ENCODE data around the gene PPCS.

GRCh38 chr1:42480921-42481320 is 24.6 kb downstream of the PPCS start:
- no peak for TF ChIP-seq ELK1 (IDR thresholded peaks at IDR 0.05; ENCODE audit: borderline replicate concordance, low read depth, low read length)
- no peak for TF ChIP-seq POLR2A (IDR thresholded peaks at IDR 0.05; ENCODE audit: low read depth, low read length)
- TF ChIP-seq CTCF (conservative IDR thresholded peaks at IDR 0.05; ENCODE audit: low read depth, low read length), result no peak
- TF ChIP-seq CEBPB (IDR thresholded peaks at IDR 0.05; ENCODE audit: low read depth, low read length), result peak; percentile 39; the same call in 1 of the 2 replicates
- TF ChIP-seq USF2 (IDR thresholded peaks at IDR 0.05; ENCODE audit: low read depth, low read length), result no peak
- no peak for TF ChIP-seq NFE2L2 (IDR thresholded peaks at IDR 0.05; ENCODE audit: low read depth, low read length)
- TF ChIP-seq RCOR1 (IDR thresholded peaks at IDR 0.05; ENCODE audit: insufficient replicate concordance, low read length), result no peak
- no peak for TF ChIP-seq RAD21 (IDR thresholded peaks at IDR 0.05; ENCODE audit: low read length)

Measured in IMR-90 (cell line).